ENCODE data around the gene GALNT9. TPM values are rescaled to one million over a fixed set of nuclear protein-coding genes. Genes with fewer than 3 reads are reported as not detected.

The GALNT9 gene
- polyA plus RNA-seq, 1 of the 3 experiments (the other 2 are of a cell fraction) = not detected

- WGBS (ENCODE audit: low lambda C conversion rate) = 32% methylated on average over 4 of the region's 8 CpGs
- Histone ChIP-seq H3K36me3 (replicated peaks in 1 of 2; ENCODE audit: control insufficient read depth in 1 of 2, insufficient read depth in 2 of 2, low read length in 1 of 2) (no peaks in the 10 kb centered on the region), H3K4me3 (ENCODE audit: low read depth in 2 of 2, low read length in 1 of 2) (no peak overlapping the region), H3K9me2 (no peaks in the 10 kb centered on the region), H3K27ac (ENCODE audit: low read depth in 2 of 2, low read length in 1 of 2) (no peak overlapping the region), H3K4me2 (no peak overlapping the region), H3K79me2 (ENCODE audit: insufficient read depth) (no peaks in the 10 kb centered on the region), H4K20me1 (ENCODE audit: insufficient read depth) (no peaks in the 10 kb centered on the region), H3F3A (replicated peaks; ENCODE audit: insufficient read depth) (no peaks in the 10 kb centered on the region), H3K9ac (no peak overlapping the region), H3K9me3 (no peaks in the 10 kb centered on the region), H2AFZ (ENCODE audit: low read depth) (no peak overlapping the region), H3K4me1 (ENCODE audit: control insufficient read depth in 1 of 2, insufficient read depth in 2 of 2, low read depth in 1 of 2, low read length in 1 of 2) (peaks cover 0 to 3% of the 10 kb centered on the region in 2 experiments; a peak in 1 of 4 replicates), H3K27me3 (ENCODE audit: insufficient read depth) (peaks cover 95% of the 10 kb centered on the region)
- ChIA-PET POLR2A (no interaction called here), CTCF (interaction anchor here (1.7 kb wide), 1 partner anchor 151 kb away, joined by 7 read pairs; no protein-coding TSS in a partner anchor)
- DNase-seq = no peak
- TF ChIP-seq IRF3 (IDR thresholded peaks at IDR 0.05; ENCODE audit: low read depth, low read length) (no peak), EP300 (IDR thresholded peaks at IDR 0.05; ENCODE audit: borderline replicate concordance in 1 of 2, low read depth in 1 of 2, low read length in 1 of 2) (no peak), FOXM1 (IDR thresholded peaks at IDR 0.05; ENCODE audit: low read depth) (no peak), TEAD4 (IDR thresholded peaks at IDR 0.05; ENCODE audit: borderline replicate concordance, insufficient read depth) (no peak), GATA2 (CRISPR knock-in tag; IDR thresholded peaks at IDR 0.05) (no peak)
Observed at GRCh38 chr12:132263061-132263360, 66.4 kb downstream of the GALNT9 start.

- ChIA-PET POLR2A (no interaction called here), CTCF (interaction anchor here (1.5 to 1.7 kb wide), 2 partner anchors 11 to 152 kb away, joined by 3 to 7 read pairs; no protein-coding TSS in a partner anchor)
- H3K27ac ChIP-seq (ENCODE audit: low read depth in 2 of 2, low read length in 1 of 2) = no peak overlapping the region
- H2AFZ ChIP-seq (ENCODE audit: low read depth) = no peak overlapping the region
- DNase-seq = no peak
- no peak overlapping the region for H3K4me3 ChIP-seq (ENCODE audit: low read depth in 2 of 2, low read length in 1 of 2)
- H3K4me1 ChIP-seq (ENCODE audit: control insufficient read depth in 1 of 2, insufficient read depth in 2 of 2, low read depth in 1 of 2, low read length in 1 of 2) = peaks cover 0 to 3% of the 10 kb centered on the region in 2 experiments; a peak in 1 of 4 replicates
- peaks cover 95% of the 10 kb centered on the region for H3K27me3 ChIP-seq (ENCODE audit: insufficient read depth)
- TF ChIP-seq MXI1 (IDR thresholded peaks at IDR 0.05; ENCODE audit: low read depth, low read length) = no peak
- no peaks in the 10 kb centered on the region for H3K79me2 ChIP-seq (ENCODE audit: insufficient read depth)
- H3K9ac ChIP-seq = no peak overlapping the region
- H3K4me2 ChIP-seq = no peak overlapping the region
- no peaks in the 10 kb centered on the region for H3K36me3 ChIP-seq (replicated peaks in 1 of 2; ENCODE audit: control insufficient read depth in 1 of 2, insufficient read depth in 2 of 2, low read length in 1 of 2)
- H4K20me1 ChIP-seq (ENCODE audit: insufficient read depth) = no peaks in the 10 kb centered on the region
- H3K9me3 ChIP-seq = no peaks in the 10 kb centered on the region
- H3K9me2 ChIP-seq = no peaks in the 10 kb centered on the region
- no peaks in the 10 kb centered on the region for H3F3A ChIP-seq (replicated peaks; ENCODE audit: insufficient read depth)
- 31% methylated on average over 16 of the region's 40 CpGs for WGBS (ENCODE audit: low lambda C conversion rate)
Observed at GRCh38 chr12:132262256-132263060, 66.9 kb downstream of the GALNT9 start.

- ChIA-PET CTCF (interaction anchor here (1.5 to 1.7 kb wide), 2 partner anchors 12 to 153 kb away, joined by 3 to 7 read pairs; no protein-coding TSS in a partner anchor), POLR2A (no interaction called here)
- no peaks in the 10 kb centered on the region for H3K9me2 ChIP-seq
- H3K4me3 ChIP-seq (ENCODE audit: low read depth in 2 of 2, low read length in 1 of 2) = no peak overlapping the region
- no peaks in the 10 kb centered on the region for H3K9me3 ChIP-seq
- 26% methylated on average over 7 of the region's 13 CpGs for WGBS (ENCODE audit: low lambda C conversion rate)
- H3K9ac ChIP-seq = no peak overlapping the region
- no peak for DNase-seq
- peaks cover 0 to 3% of the 10 kb centered on the region in 2 experiments; a peak in 1 of 4 replicates for H3K4me1 ChIP-seq (ENCODE audit: control insufficient read depth in 1 of 2, insufficient read depth in 2 of 2, low read depth in 1 of 2, low read length in 1 of 2)
- no peaks in the 10 kb centered on the region for H3F3A ChIP-seq (replicated peaks; ENCODE audit: insufficient read depth)
- no peaks in the 10 kb centered on the region for H3K79me2 ChIP-seq (ENCODE audit: insufficient read depth)
- H3K27me3 ChIP-seq (ENCODE audit: insufficient read depth) = peaks cover 94% of the 10 kb centered on the region
- H2AFZ ChIP-seq (ENCODE audit: low read depth) = no peak overlapping the region
- no peak for TF ChIP-seq IRF3 (IDR thresholded peaks at IDR 0.05; ENCODE audit: low read depth, low read length)
- TF ChIP-seq USF1 (IDR thresholded peaks at IDR 0.05; ENCODE audit: borderline replicate concordance, low read depth) = no peak
- no peak for TF ChIP-seq USF2 (IDR thresholded peaks at IDR 0.05; ENCODE audit: borderline replicate concordance, low read depth, low read length)
- no peak for TF ChIP-seq TAF1 (IDR thresholded peaks at IDR 0.05; ENCODE audit: borderline replicate concordance, low read depth, low read length)
- TF ChIP-seq PBX3 (IDR thresholded peaks at IDR 0.05) = no peak
- no peak for TF ChIP-seq RAD21 (IDR thresholded peaks at IDR 0.05; ENCODE audit: low read length)
- no peak overlapping the region for H3K27ac ChIP-seq (ENCODE audit: low read depth in 2 of 2, low read length in 1 of 2)
- no peak overlapping the region for H3K4me2 ChIP-seq
- no peaks in the 10 kb centered on the region for H3K36me3 ChIP-seq (replicated peaks in 1 of 2; ENCODE audit: control insufficient read depth in 1 of 2, insufficient read depth in 2 of 2, low read length in 1 of 2)
- no peaks in the 10 kb centered on the region for H4K20me1 ChIP-seq (ENCODE audit: insufficient read depth)
Observed at GRCh38 chr12:132261328-132262138, 67.9 kb downstream of the GALNT9 start.

Measured in SK-N-SH (cell line).